IMR-90 (cell line): ENCODE measurements around the gene GABBR2. TPM values are rescaled to one million over a fixed set of nuclear protein-coding genes. Genes with fewer than 3 reads are reported as not detected.

ENCODE experiments used
- ATAC-seq: fragments of 200-7000 bp; cut with Tn5 transposase; 2 replicates; pipeline ENCODE4 v1.9.1; 2020; ENCODE audit warnings: low read depth, mild to moderate bottlenecking, moderate library complexity
- BruUV-seq: library from RNA; stranded (reverse); fragments of 400-500 nt; replicated peaks from 2 replicates; lab custom pipeline; 2021; lab: Mats Ljungman, UMichigan
- CTCF ChIA-PET: fragments of 300-600 bp; formaldehyde crosslinking; extraction: SDS; loops from one replicate; lab custom pipeline; 2021; ENCODE audit warnings: antibody characterized with exemption; lab: Yijun Ruan, JAX
- POLR2A ChIA-PET: fragments of 300-600 bp; sonication (Branson Sonifier 250); formaldehyde crosslinking; loops from one replicate; lab custom pipeline; 2022; ENCODE audit warnings: antibody characterized with exemption; ENCODE audit not compliant: unreplicated experiment; lab: Charles Lee
- DNase-seq: peaks from one replicate; pipeline ENCODE4 v3.0.0; 2013
- H2AFZ ChIP-seq: replicated peaks from 2 replicates; pipeline ENCODE3; 2013; ENCODE audit warnings: low read length, mild to moderate bottlenecking; ENCODE audit not compliant: poor library complexity
- H2AK5ac ChIP-seq: 2 replicates; pipeline ENCODE4 v1.6.1; 2013; ENCODE audit warnings: low read depth, low read length, inconsistent platforms
- H2AK9ac ChIP-seq: replicated peaks from 2 replicates; pipeline ENCODE3; 2013; ENCODE audit warnings: mild to moderate bottlenecking, low read depth, low read length, moderate library complexity; ENCODE audit not compliant: poor library complexity
- H2BK120ac ChIP-seq: 2 replicates; pipeline ENCODE4 v1.6.1; 2013; ENCODE audit warnings: low read depth, low read length, inconsistent platforms
- H2BK15ac ChIP-seq: 3 replicates; pipeline ENCODE4 v1.6.1; 2013; ENCODE audit warnings: low read depth, low read length, inconsistent platforms
- H2BK20ac ChIP-seq: 2 replicates; pipeline ENCODE4 v1.6.1; 2013; ENCODE audit warnings: low read depth, mild to moderate bottlenecking, inconsistent platforms, low read length, moderate library complexity
- H2BK5ac ChIP-seq: 2 replicates; pipeline ENCODE4 v1.6.1; 2013; ENCODE audit warnings: mild to moderate bottlenecking, low read depth, low read length, inconsistent platforms; ENCODE audit not compliant: poor library complexity, severe bottlenecking
- H3K14ac ChIP-seq: replicated peaks from 2 replicates; pipeline ENCODE4 v1.6.1; 2013; ENCODE audit warnings: low read depth, low read length, inconsistent platforms
- H3K18ac ChIP-seq: 2 replicates; pipeline ENCODE4 v1.6.1; 2013; ENCODE audit warnings: low read depth, low read length, control low read depth
- H3K23ac ChIP-seq: 2 replicates; pipeline ENCODE4 v1.6.1; 2013; ENCODE audit warnings: low read depth, low read length, inconsistent platforms
- H3K27ac ChIP-seq: 2 replicates; pipeline ENCODE4 v1.5.1; 2013; ENCODE audit warnings: mild to moderate bottlenecking, control low read depth, low read length; ENCODE audit not compliant: insufficient read depth
- H3K27me3 ChIP-seq: 2 replicates; pipeline ENCODE4 v1.6.1; 2013; ENCODE audit warnings: low read length; ENCODE audit not compliant: control insufficient read depth, insufficient read depth
- H3K36me3 ChIP-seq: 2 replicates; pipeline ENCODE4 v1.6.1; 2013; ENCODE audit warnings: low read length, mixed read lengths; ENCODE audit not compliant: control insufficient read depth, insufficient read depth
- H3K4ac ChIP-seq: 2 replicates; pipeline ENCODE4 v1.6.1; 2013; ENCODE audit warnings: low read depth, low read length, inconsistent platforms
- H3K4me1 ChIP-seq: 2 replicates; pipeline ENCODE4 v1.6.1; 2013; ENCODE audit warnings: low read length, mixed read lengths; ENCODE audit not compliant: control insufficient read depth, insufficient read depth
- H3K4me2 ChIP-seq: 2 replicates; pipeline ENCODE4 v1.6.1; 2013; ENCODE audit warnings: low read depth, mild to moderate bottlenecking, control low read depth, low read length, moderate library complexity
- H3K4me3 ChIP-seq: 2 replicates; pipeline ENCODE4 v1.5.1; 2013; ENCODE audit warnings: low read depth, mild to moderate bottlenecking, control low read depth, low read length, moderate library complexity; ENCODE audit not compliant: insufficient read depth
- H3K56ac ChIP-seq: 2 replicates; pipeline ENCODE4 v1.6.1; 2013; ENCODE audit warnings: low read length, inconsistent platforms; ENCODE audit not compliant: insufficient read depth; ENCODE audit errors: extremely low read depth
- H3K79me1 ChIP-seq, 2 experiments: 2 replicates each; pipeline ENCODE4 v1.6.1; 2013; ENCODE audit warnings: low read length in 2 of 2, inconsistent platforms in 1 of 2, low read depth in 1 of 2
- H3K9ac ChIP-seq: 2 replicates; pipeline ENCODE4 v1.6.1; 2013; ENCODE audit warnings: low read depth, low read length, control low read depth
- H3K9me1 ChIP-seq: 2 replicates; pipeline ENCODE4 v1.6.1; 2013; ENCODE audit warnings: low read length, inconsistent platforms; ENCODE audit not compliant: insufficient read depth
- H3K9me3 ChIP-seq: 2 replicates; pipeline ENCODE4 v1.6.1; 2013; ENCODE audit warnings: low read length; ENCODE audit not compliant: control insufficient read depth, insufficient read depth
- H4K20me1 ChIP-seq: 2 replicates; pipeline ENCODE4 v1.6.1; 2013; ENCODE audit warnings: low read length, inconsistent platforms; ENCODE audit not compliant: insufficient read depth
- H4K5ac ChIP-seq: 2 replicates; pipeline ENCODE4 v1.6.1; 2013; ENCODE audit warnings: mild to moderate bottlenecking, low read depth, low read length, control low read depth
- H4K8ac ChIP-seq, 2 experiments: 2 replicates each; pipeline ENCODE4 v1.6.1; 2013; ENCODE audit warnings: low read depth in 2 of 2, low read length in 2 of 2, control low read depth in 1 of 2, inconsistent platforms in 1 of 2
- H4K91ac ChIP-seq: 2 replicates; pipeline ENCODE4 v1.6.1; 2013; ENCODE audit warnings: low read depth, low read length, inconsistent platforms; ENCODE audit not compliant: insufficient read depth
- CEBPB ChIP-seq: IDR thresholded peaks from 2 replicates; pipeline ENCODE4 v1.6.1; 2012; ENCODE audit warnings: low read depth, low read length, improper control_type of control experiment
- FOS ChIP-seq: fragments of 150-350 bp; IDR thresholded peaks from 2 replicates; pipeline ENCODE4 v1.6.1; 2016; ENCODE audit warnings: low read depth, low read length
- MAFK ChIP-seq: IDR thresholded peaks from 2 replicates; pipeline ENCODE4 v1.6.1; 2012; ENCODE audit warnings: low read depth, low read length, improper control_type of control experiment
- MAZ ChIP-seq: IDR thresholded peaks from 2 replicates; pipeline ENCODE4 v1.6.1; 2012; ENCODE audit warnings: low read depth, mild to moderate bottlenecking, low read length, improper control_type of control experiment, moderate library complexity, borderline replicate concordance
- RAD21 ChIP-seq: IDR thresholded peaks from 2 replicates; pipeline ENCODE4 v1.6.1; 2012; ENCODE audit warnings: low read length, improper control_type of control experiment
- RCOR1 ChIP-seq: IDR thresholded peaks from 2 replicates; pipeline ENCODE4 v1.6.1; 2012; ENCODE audit warnings: mild to moderate bottlenecking, low read length, improper control_type of control experiment; ENCODE audit not compliant: insufficient replicate concordance
- RFX5 ChIP-seq: IDR thresholded peaks from 2 replicates; pipeline ENCODE4 v1.8.0; 2012; ENCODE audit warnings: low read depth, mild to moderate bottlenecking, low read length, moderate library complexity
- WGBS, 2 experiments: methylation state at CpG; one replicate each; pipeline versions ENCODE4 v1.1.5 to v1.1.7; 2013; ENCODE audit warnings: missing lambda C conversion rate in 2 of 2; ENCODE audit not compliant: insufficient read length in 1 of 2; ENCODE audit errors: extremely low coverage in 2 of 2; 5-methylcytosine and 5-hydroxymethylcytosine counted together
- dilution Hi-C: fragments of 300-500 bp; cut with HindIII; formaldehyde crosslinking; loops from one replicate; pipeline ENCODE4 v1.14.3; 2018; ENCODE audit warnings: low sequenced_read_pairs; ENCODE audit not compliant: unreplicated experiment
- in situ Hi-C: fragments of 300-500 bp; cut with MboI; formaldehyde crosslinking; loops from 3 replicates; pipeline ENCODE4 v1.14.3; 2019; ENCODE audit warnings: low sequenced_read_pairs, inconsistent platforms, mixed read lengths
- intact Hi-C: fragments of 100-400 bp; cut with micrococcal nuclease; formaldehyde crosslinking; loops from 2 replicates; pipeline ENCODE4 v1.10.0; 2022
- polyA plus RNA-seq, 3 experiments: library from polyadenylated mRNA; depleted of rRNA; stranded (reverse); fragments of >200 nt; gene quantifications; 2 replicates each; pipeline ENCODE4 v1.2.3, GENCODE V29; 2012; ENCODE audit warnings: low replicate concordance in 1 of 3
- total RNA-seq: library from RNA; depleted of rRNA; stranded (reverse); fragments of >200 nt; gene quantifications from 2 replicates; pipeline ENCODE4 v1.2.3, GENCODE V29; 2012
- TF ChIP-seq, protein P1 (sequence below): conservative IDR thresholded peaks from 2 replicates; pipeline ENCODE4 v1.5.1; 2012; ENCODE audit warnings: mild to moderate bottlenecking, low read depth, low read length, improper control_type of control experiment
- TF ChIP-seq, protein P2 (sequence below): fragments of 150-350 bp; IDR thresholded peaks from 2 replicates; pipeline ENCODE4 v1.6.1; 2017; ENCODE audit warnings: mild to moderate bottlenecking, antibody characterized with exemption, low read length, low read depth

The GABBR2 gene
- total and polyA plus RNA-seq, 2 of the 4 experiments (the other 2 are of a cell fraction) = 14.2 to 20.3 TPM

DNA sequence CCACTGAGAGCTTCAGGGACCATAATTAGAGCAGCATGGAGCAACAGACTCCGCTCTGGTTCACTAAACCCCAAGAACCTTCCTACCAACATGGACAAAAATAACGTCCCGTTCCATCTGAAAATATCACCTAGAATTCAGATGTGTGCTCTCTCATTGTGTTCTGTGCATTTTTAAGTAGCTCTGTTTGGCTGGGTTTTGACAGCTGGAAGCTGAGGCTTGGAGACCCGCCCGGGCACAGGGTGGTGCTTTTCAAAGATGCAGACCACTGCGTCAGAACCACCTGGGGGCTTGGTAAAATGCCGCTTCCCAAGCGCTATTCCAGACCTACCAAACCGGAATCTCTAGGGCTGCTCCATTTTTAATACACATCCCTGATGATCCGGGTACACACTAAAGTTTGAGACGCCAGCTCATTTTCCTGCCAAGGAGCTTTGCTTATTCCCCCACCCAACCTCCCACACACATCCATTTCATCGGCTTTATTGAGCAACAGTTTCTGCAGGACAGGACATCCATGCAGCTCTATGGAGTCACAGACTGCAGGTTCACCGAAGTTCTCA lies 104.8 kb downstream of the GABBR2 start:
- intact Hi-C loops (loop anchor here (10.0 kb wide), 1 partner anchor 101 kb away; the partner anchor contains the start of gene GABBR2), in situ Hi-C loops (no loop called here), dilution Hi-C loops (no loop called here)
- Histone ChIP-seq H4K5ac (peak overlapping the region; percentile 85), H3K23ac (no peak overlapping the region), H3K9ac (no peak overlapping the region), H2AK5ac (peak overlapping the region; percentile 88), H3K4me1 (peaks cover 27% of the 10 kb centered on the region), H3K56ac (no peak overlapping the region), H4K8ac (peak overlapping the region; percentile 44 to 67), H3K18ac (peak overlapping the region; percentile 86), H4K91ac (peak overlapping the region; percentile 90), H3K9me1 (peaks cover 12% of the 10 kb centered on the region), H3K14ac (peak overlapping the region; percentile 80), H3K27me3 (no peaks in the 10 kb centered on the region), H3K79me1 (peaks cover 9 to 59% of the 10 kb centered on the region in 2 experiments), H3K4me2 (no peak overlapping the region), H2BK20ac (peak overlapping the region; percentile 84), H4K20me1 (no peaks in the 10 kb centered on the region), H3K36me3 (no peaks in the 10 kb centered on the region), H3K9me3 (no peaks in the 10 kb centered on the region), H2BK5ac (peak overlapping the region; percentile 79), H2BK15ac (peak overlapping the region; percentile 81), H3K4ac (peak overlapping the region; percentile 73), H3K27ac (peak overlapping the region; percentile 5), H2BK120ac (peak overlapping the region; percentile 88), H2AK9ac (no peak overlapping the region), H3K4me3 (no peak overlapping the region), H2AFZ (peak overlapping the region; percentile 44)
- ChIA-PET POLR2A (no interaction called here), CTCF (interaction anchor here (0.6 kb wide), 1 partner anchor 29 kb away, joined by 3 read pairs; no protein-coding TSS in a partner anchor)
- WGBS, 2 experiments = 84% methylated on average over 10 of the region's 13 CpGs; no CpG with 5 or more reads in 1 of the 2 experiments
- TF ChIP-seq FOS (no peak), MAZ (no peak), RAD21 (no peak), RCOR1 (no peak), MAFK (no peak), CEBPB (peak; percentile 91), RFX5 (no peak)
- TF ChIP-seq, protein P1, sequence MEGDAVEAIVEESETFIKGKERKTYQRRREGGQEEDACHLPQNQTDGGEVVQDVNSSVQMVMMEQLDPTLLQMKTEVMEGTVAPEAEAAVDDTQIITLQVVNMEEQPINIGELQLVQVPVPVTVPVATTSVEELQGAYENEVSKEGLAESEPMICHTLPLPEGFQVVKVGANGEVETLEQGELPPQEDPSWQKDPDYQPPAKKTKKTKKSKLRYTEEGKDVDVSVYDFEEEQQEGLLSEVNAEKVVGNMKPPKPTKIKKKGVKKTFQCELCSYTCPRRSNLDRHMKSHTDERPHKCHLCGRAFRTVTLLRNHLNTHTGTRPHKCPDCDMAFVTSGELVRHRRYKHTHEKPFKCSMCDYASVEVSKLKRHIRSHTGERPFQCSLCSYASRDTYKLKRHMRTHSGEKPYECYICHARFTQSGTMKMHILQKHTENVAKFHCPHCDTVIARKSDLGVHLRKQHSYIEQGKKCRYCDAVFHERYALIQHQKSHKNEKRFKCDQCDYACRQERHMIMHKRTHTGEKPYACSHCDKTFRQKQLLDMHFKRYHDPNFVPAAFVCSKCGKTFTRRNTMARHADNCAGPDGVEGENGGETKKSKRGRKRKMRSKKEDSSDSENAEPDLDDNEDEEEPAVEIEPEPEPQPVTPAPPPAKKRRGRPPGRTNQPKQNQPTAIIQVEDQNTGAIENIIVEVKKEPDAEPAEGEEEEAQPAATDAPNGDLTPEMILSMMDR = no peak
- TF ChIP-seq, protein P2, sequence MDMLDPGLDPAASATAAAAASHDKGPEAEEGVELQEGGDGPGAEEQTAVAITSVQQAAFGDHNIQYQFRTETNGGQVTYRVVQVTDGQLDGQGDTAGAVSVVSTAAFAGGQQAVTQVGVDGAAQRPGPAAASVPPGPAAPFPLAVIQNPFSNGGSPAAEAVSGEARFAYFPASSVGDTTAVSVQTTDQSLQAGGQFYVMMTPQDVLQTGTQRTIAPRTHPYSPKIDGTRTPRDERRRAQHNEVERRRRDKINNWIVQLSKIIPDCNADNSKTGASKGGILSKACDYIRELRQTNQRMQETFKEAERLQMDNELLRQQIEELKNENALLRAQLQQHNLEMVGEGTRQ = no peak
- DNase-seq (peak; percentile 63), ATAC-seq (no peak)
- no TSS peak for BruUV-seq
